ENCODE results near the gene MED10. TPM values are rescaled to one million over a fixed set of nuclear protein-coding genes. Genes with fewer than 3 reads are reported as not detected.

The MED10 gene
- total RNA-seq, 1 experiment from 2014 or later: 94.0 TPM

GRCh38 chr5:6389946-6390530 lies 11.7 kb upstream of the MED10 start:
- ChIA-PET POLR2A (ENCODE audit: unreplicated experiment) (no interaction called here), CTCF (no interaction called here)
- H3K27me3 ChIP-seq (ENCODE audit: low read length): peaks cover 7% of the 10 kb centered on the region; the same call in 1 of the 2 replicates
- no peak overlapping the region for H2AFZ ChIP-seq (ENCODE audit: low read length)
- H4K20me1 ChIP-seq (ENCODE audit: low read length): no peaks in the 10 kb centered on the region
- no peaks in the 10 kb centered on the region for H3K36me3 ChIP-seq (ENCODE audit: low read depth, low read length)
- H3K4me2 ChIP-seq (ENCODE audit: low read length): no peak overlapping the region
- no peaks in the 10 kb centered on the region for H3K9me2 ChIP-seq (replicated peaks; ENCODE audit: low read length)
- no peaks in the 10 kb centered on the region for H3K79me2 ChIP-seq (ENCODE audit: low read length)
- H3K27ac ChIP-seq (ENCODE audit: low read length): no peak overlapping the region
- no TSS peak for BruUV-seq (replicated peaks)
- no peak overlapping the region for H3K4me3 ChIP-seq (ENCODE audit: low read length)
- DNase-seq: no peak
- no peaks in the 10 kb centered on the region for H3K4me1 ChIP-seq (ENCODE audit: insufficient read depth, low read length)
- TF ChIP-seq EZH2 (IDR thresholded peaks at IDR 0.05; ENCODE audit: low read length, unreplicated experiment) (no peak), CTCF (conservative IDR thresholded peaks at IDR 0.05; ENCODE audit: low read depth, low read length) (no peak), EZH2phosphoT487 (IDR thresholded peaks at IDR 0.05; ENCODE audit: borderline replicate concordance, low read length) (no peak)
- H3K9me3 ChIP-seq (ENCODE audit: low read length): no peaks in the 10 kb centered on the region
- H3F3A ChIP-seq (ENCODE audit: low read length, unreplicated experiment): no peaks in the 10 kb centered on the region
- no peak for ATAC-seq
- H3K9ac ChIP-seq (ENCODE audit: low read length): no peak overlapping the region
- intact Hi-C loops (cut with micrococcal nuclease): no loop called here

GRCh38 chr5:6389397-6389796 lies 11.1 kb upstream of the MED10 start:
- DNase-seq: no peak
- no peak for TF ChIP-seq CTCF (conservative IDR thresholded peaks at IDR 0.05; ENCODE audit: low read depth, low read length)
- no peak for TF ChIP-seq EZH2 (IDR thresholded peaks at IDR 0.05; ENCODE audit: low read length, unreplicated experiment)
- TF ChIP-seq EZH2phosphoT487 (IDR thresholded peaks at IDR 0.05; ENCODE audit: borderline replicate concordance, low read length): no peak
- H3K4me3 ChIP-seq (ENCODE audit: low read length): no peak overlapping the region
- no peaks in the 10 kb centered on the region for H3K36me3 ChIP-seq (ENCODE audit: low read depth, low read length)
- H3K9me2 ChIP-seq (replicated peaks; ENCODE audit: low read length): no peaks in the 10 kb centered on the region
- POLR2A ChIA-PET (ENCODE audit: unreplicated experiment): no interaction called here
- no TSS peak for BruUV-seq (replicated peaks)
- H3F3A ChIP-seq (ENCODE audit: low read length, unreplicated experiment): no peaks in the 10 kb centered on the region
- no peak overlapping the region for H2AFZ ChIP-seq (ENCODE audit: low read length)
- intact Hi-C loops (cut with micrococcal nuclease): no loop called here
- H3K4me1 ChIP-seq (ENCODE audit: insufficient read depth, low read length): no peaks in the 10 kb centered on the region
- no peaks in the 10 kb centered on the region for H4K20me1 ChIP-seq (ENCODE audit: low read length)
- peaks cover 7% of the 10 kb centered on the region; the same call in 1 of the 2 replicates for H3K27me3 ChIP-seq (ENCODE audit: low read length)
- no peaks in the 10 kb centered on the region for H3K79me2 ChIP-seq (ENCODE audit: low read length)
- H3K4me2 ChIP-seq (ENCODE audit: low read length): no peak overlapping the region
- ATAC-seq: no peak
- no peaks in the 10 kb centered on the region for H3K9me3 ChIP-seq (ENCODE audit: low read length)
- H3K9ac ChIP-seq (ENCODE audit: low read length): no peak overlapping the region
- no peak overlapping the region for H3K27ac ChIP-seq (ENCODE audit: low read length)
- CTCF ChIA-PET: no interaction called here

- Histone ChIP-seq H3K79me2 (ENCODE audit: low read length) (no peaks in the 10 kb centered on the region), H3K9ac (ENCODE audit: low read length) (no peak overlapping the region), H3F3A (ENCODE audit: low read length, unreplicated experiment) (no peaks in the 10 kb centered on the region), H2AFZ (ENCODE audit: low read length) (no peak overlapping the region), H3K27me3 (ENCODE audit: low read length) (peaks cover 7% of the 10 kb centered on the region; the same call in 1 of the 2 replicates), H3K36me3 (ENCODE audit: low read depth, low read length) (no peaks in the 10 kb centered on the region), H3K4me2 (ENCODE audit: low read length) (no peak overlapping the region), H4K20me1 (ENCODE audit: low read length) (no peaks in the 10 kb centered on the region), H3K9me2 (replicated peaks; ENCODE audit: low read length) (no peaks in the 10 kb centered on the region), H3K4me1 (ENCODE audit: insufficient read depth, low read length) (no peaks in the 10 kb centered on the region), H3K27ac (ENCODE audit: low read length) (no peak overlapping the region), H3K4me3 (ENCODE audit: low read length) (no peak overlapping the region), H3K9me3 (ENCODE audit: low read length) (no peaks in the 10 kb centered on the region)
- intact Hi-C loops (cut with micrococcal nuclease): no loop called here
- POLR2A ChIA-PET (ENCODE audit: unreplicated experiment): no interaction called here
- CTCF ChIA-PET: no interaction called here
- TF ChIP-seq CTCF (conservative IDR thresholded peaks at IDR 0.05; ENCODE audit: low read depth, low read length) (no peak), EZH2phosphoT487 (IDR thresholded peaks at IDR 0.05; ENCODE audit: borderline replicate concordance, low read length) (no peak), EZH2 (IDR thresholded peaks at IDR 0.05; ENCODE audit: low read length, unreplicated experiment) (no peak)
- ATAC-seq (no peak), DNase-seq (no peak)
- no TSS peak for BruUV-seq (replicated peaks)
Measured at GRCh38 chr5:6387970-6388369, 9.6 kb upstream of the MED10 start.
